Type B pancreatic cell (in vitro differentiated cells): ENCODE measurements around the gene AFAP1. TPM values are rescaled to one million over a fixed set of nuclear protein-coding genes. Genes with fewer than 3 reads are reported as not detected.

Experiments used
- DNase-seq: peaks from one replicate; pipeline ENCODE4 v3.0.0; 2021; ENCODE audit warnings: mixed read lengths; ENCODE audit not compliant: unreplicated experiment; ENCODE audit errors: extremely low spot score
- H3K27ac Mint-ChIP-seq: 2 replicates; pipeline ENCODE4 v1.8.0; 2021; ENCODE audit warnings: mild to moderate bottlenecking, mixed read lengths
- H3K27me3 Mint-ChIP-seq: 2 replicates; pipeline ENCODE4 v1.8.0; 2021; ENCODE audit warnings: mixed read lengths
- H3K36me3 Mint-ChIP-seq: 2 replicates; pipeline ENCODE4 v1.8.0; 2021; ENCODE audit warnings: mixed read lengths
- H3K4me1 Mint-ChIP-seq: one replicate; pipeline ENCODE4 v1.8.0; 2021; ENCODE audit warnings: mixed read lengths; ENCODE audit not compliant: unreplicated experiment
- H3K4me3 Mint-ChIP-seq: 2 replicates; pipeline ENCODE4 v1.8.0; 2021; ENCODE audit warnings: mild to moderate bottlenecking, mixed read lengths
- H3K9me3 Mint-ChIP-seq: 2 replicates; pipeline ENCODE4 v1.8.0; 2021; ENCODE audit warnings: mixed read lengths
- CTCF ChIP-seq: fragments of 200-600 bp; sonication (generic); conservative IDR thresholded peaks from 2 replicates; pipeline ENCODE4 v1.5.0; 2021; ENCODE audit warnings: antibody characterized with exemption, mild to moderate bottlenecking
- total RNA-seq: library from RNA; stranded (reverse); gene quantifications from 2 replicates; pipeline ENCODE4 v1.2.1, GENCODE V29; 2021; ENCODE audit warnings: low replicate concordance

Gene AFAP1
- total RNA-seq, 1 donor from 2014 or later: 36.6 TPM

DNA sequence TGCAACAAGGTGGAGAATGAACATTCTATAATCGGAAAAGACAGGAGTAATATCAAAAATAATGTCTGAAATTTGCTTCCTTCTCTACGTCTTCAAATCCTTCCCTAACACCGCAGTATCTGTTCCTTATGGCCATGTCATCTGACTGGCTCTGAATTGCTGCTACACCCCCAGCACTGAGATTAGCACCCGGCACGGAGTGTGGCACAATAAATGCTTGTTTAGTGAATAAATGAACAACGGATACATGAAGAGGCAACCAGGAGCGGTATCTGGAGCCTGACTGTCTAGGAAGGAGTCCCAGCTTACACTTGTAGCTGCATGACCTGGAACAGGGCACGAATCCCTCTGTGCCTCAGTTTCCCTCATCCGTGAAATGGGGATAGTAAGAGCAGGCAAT, 164.3 kb downstream of the AFAP1 start:
- Mint-ChIP-seq H3K4me3 (no peak overlapping the region), H3K9me3 (no peaks in the 10 kb centered on the region), H3K27ac (no peak overlapping the region), H3K36me3 (peaks cover 28% of the 10 kb centered on the region), H3K4me1 (peaks cover 16% of the 10 kb centered on the region), H3K27me3 (no peaks in the 10 kb centered on the region)
- TF ChIP-seq CTCF: no peak
- DNase-seq: no peak

- H3K9me3 Mint-ChIP-seq: no peaks in the 10 kb centered on the region
- H3K4me1 Mint-ChIP-seq: peaks cover 14% of the 10 kb centered on the region
- peaks cover 31% of the 10 kb centered on the region for H3K36me3 Mint-ChIP-seq
- H3K27ac Mint-ChIP-seq: no peak overlapping the region
- no peak for TF ChIP-seq CTCF
- DNase-seq: no peak
- no peaks in the 10 kb centered on the region for H3K27me3 Mint-ChIP-seq
- no peak overlapping the region for H3K4me3 Mint-ChIP-seq
Observed at GRCh38 chr4:7774301-7775294, 165.1 kb downstream of the AFAP1 start.

DNA sequence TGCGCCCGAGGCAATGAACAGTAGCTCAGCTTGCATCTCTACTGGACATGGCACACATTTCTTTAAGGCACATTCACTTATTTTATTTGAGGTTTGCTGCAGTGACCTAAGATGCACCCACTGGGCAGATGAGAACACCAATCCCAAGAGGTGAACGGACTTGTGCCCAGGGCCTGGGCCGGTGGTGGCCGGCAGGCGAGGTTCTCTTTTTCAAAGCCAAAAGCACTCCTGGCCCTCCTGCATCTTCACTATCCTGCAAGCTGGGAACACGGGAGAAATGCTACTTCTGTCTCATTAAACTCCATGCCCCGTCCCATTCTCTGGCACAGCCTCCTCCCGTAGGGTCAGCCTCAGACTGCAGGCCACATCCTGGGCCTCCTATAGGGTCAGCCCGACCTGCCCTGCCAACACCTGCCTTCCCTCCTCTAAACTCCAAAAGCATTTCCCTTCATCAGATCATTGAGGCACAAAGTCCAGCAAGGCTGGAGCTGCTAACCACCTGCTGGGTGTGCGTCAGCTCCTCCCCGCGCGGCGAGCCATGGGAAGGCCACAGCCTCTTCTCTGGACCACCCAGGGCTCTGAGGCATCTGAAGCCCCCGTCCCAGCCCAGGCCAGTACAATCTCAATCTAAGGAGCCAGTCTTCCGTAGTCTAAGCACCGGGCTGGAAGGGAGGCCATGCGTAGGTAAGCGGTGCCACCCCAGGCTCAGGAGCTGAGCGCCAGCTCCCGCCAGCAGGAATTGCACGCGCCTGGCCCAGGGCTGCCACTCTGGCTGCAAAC, 166.1 kb downstream of the AFAP1 start:
- no peaks in the 10 kb centered on the region for H3K9me3 Mint-ChIP-seq
- H3K4me3 Mint-ChIP-seq: no peak overlapping the region
- H3K27ac Mint-ChIP-seq: peak overlapping the region; percentile 62
- H3K4me1 Mint-ChIP-seq: peaks cover 4% of the 10 kb centered on the region
- TF ChIP-seq CTCF: no peak
- no peaks in the 10 kb centered on the region for H3K27me3 Mint-ChIP-seq
- H3K36me3 Mint-ChIP-seq: peaks cover 31% of the 10 kb centered on the region
- no peak for DNase-seq

DNA sequence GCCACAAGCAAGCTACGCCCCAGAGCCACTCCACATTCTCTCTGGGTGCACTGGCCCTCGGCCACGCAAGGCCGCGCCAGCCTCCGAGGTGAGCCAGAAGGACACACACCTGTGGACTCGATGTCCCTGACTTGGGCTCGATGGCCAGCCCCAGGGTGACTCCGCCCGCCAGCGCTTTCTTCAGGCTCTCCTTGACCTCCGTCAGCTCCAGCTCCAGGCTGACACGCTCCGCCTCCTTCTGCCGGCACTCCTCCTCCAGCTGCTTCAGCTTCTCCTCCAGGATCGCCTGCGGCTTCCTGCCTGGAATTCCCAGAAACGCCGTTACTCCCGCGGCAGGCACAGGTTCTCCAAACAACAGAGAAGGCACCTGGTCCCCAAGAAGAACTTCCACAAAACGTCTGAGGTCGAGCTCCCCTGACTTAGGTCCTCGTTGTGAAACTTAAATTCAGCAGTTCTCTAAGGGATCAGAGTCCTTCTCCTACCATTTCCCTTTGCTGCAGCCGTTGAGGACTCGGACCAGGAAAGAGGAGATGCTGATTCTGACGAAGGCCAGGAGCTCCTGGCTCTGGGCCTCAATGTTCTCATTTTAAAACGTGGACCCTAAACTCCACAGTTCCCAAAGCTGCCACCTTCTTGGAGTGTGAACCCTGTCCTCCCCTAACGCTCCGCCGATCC, 166.8 kb downstream of the AFAP1 start:
- TF ChIP-seq CTCF: no peak
- H3K27ac Mint-ChIP-seq: no peak overlapping the region
- no peaks in the 10 kb centered on the region for H3K27me3 Mint-ChIP-seq
- peaks cover 26% of the 10 kb centered on the region for H3K36me3 Mint-ChIP-seq
- no peaks in the 10 kb centered on the region for H3K9me3 Mint-ChIP-seq
- H3K4me3 Mint-ChIP-seq: no peak overlapping the region
- DNase-seq: no peak
- H3K4me1 Mint-ChIP-seq: peaks cover 4% of the 10 kb centered on the region
